H9 (cell line): ENCODE results near the gene CSTA. TPM values are rescaled to one million over a fixed set of nuclear protein-coding genes. Genes with fewer than 3 reads are reported as not detected.

ENCODE experiments used
- DNase-seq: peaks from one replicate; pipeline ENCODE4 v3.0.0-alpha.2; 2017
- H2AFZ ChIP-seq: one replicate; pipeline ENCODE4 v1.6.1; 2013; ENCODE audit warnings: mild to moderate bottlenecking, low read length, control low read depth, moderate library complexity
- H2AK5ac ChIP-seq: 2 replicates; pipeline ENCODE4 v1.6.1; 2013; ENCODE audit warnings: low read length, control low read depth, mixed read lengths; ENCODE audit not compliant: insufficient read length
- H2BK120ac ChIP-seq: one replicate; pipeline ENCODE4 v1.6.1; 2013; ENCODE audit warnings: low read depth, mild to moderate bottlenecking, low read length, control low read depth, inconsistent platforms; ENCODE audit not compliant: poor library complexity, severe bottlenecking
- H2BK12ac ChIP-seq: 2 replicates; pipeline ENCODE4 v1.6.1; 2013; ENCODE audit warnings: low read length, control low read depth, mixed read lengths, low read depth; ENCODE audit not compliant: insufficient read length
- H2BK15ac ChIP-seq: 2 replicates; pipeline ENCODE4 v1.6.1; 2013; ENCODE audit warnings: low read depth, low read length, control low read depth
- H2BK20ac ChIP-seq: one replicate; pipeline ENCODE4 v1.6.1; 2013; ENCODE audit warnings: low read depth, mild to moderate bottlenecking, low read length, control low read depth, inconsistent platforms; ENCODE audit not compliant: poor library complexity, severe bottlenecking
- H2BK5ac ChIP-seq: 2 replicates; pipeline ENCODE4 v1.6.1; 2013; ENCODE audit warnings: low read length, control low read depth, mixed read lengths; ENCODE audit not compliant: insufficient read length
- H3K14ac ChIP-seq: 2 replicates; pipeline ENCODE4 v1.6.1; 2013; ENCODE audit warnings: low read length, control low read depth; ENCODE audit not compliant: insufficient read depth
- H3K18ac ChIP-seq: 2 replicates; pipeline ENCODE4 v1.6.1; 2013; ENCODE audit warnings: low read depth, mild to moderate bottlenecking, mixed read lengths, low read length, control low read depth; ENCODE audit not compliant: insufficient read length
- H3K23ac ChIP-seq: 2 replicates; pipeline ENCODE4 v1.6.1; 2013; ENCODE audit warnings: low read length, control low read depth, mixed read lengths, low read depth; ENCODE audit not compliant: insufficient read length
- H3K23me2 ChIP-seq: 2 replicates; pipeline ENCODE4 v1.6.1; 2013; ENCODE audit warnings: low read depth, mild to moderate bottlenecking, mixed read lengths, low read length, control low read depth; ENCODE audit not compliant: insufficient read length, poor library complexity, severe bottlenecking
- H3K27ac ChIP-seq: 2 replicates; pipeline ENCODE4 v1.5.1; 2013; ENCODE audit warnings: low read length, control low read depth, mixed read lengths, low read depth; ENCODE audit not compliant: insufficient read length
- H3K27me3 ChIP-seq: 2 replicates; pipeline ENCODE4 v1.6.1; 2013; ENCODE audit warnings: low read length, control low read depth, inconsistent platforms; ENCODE audit not compliant: insufficient read depth
- H3K4ac ChIP-seq: 2 replicates; pipeline ENCODE4 v1.6.1; 2013; ENCODE audit warnings: low read depth, mild to moderate bottlenecking, control low read depth, inconsistent platforms, low read length, moderate library complexity
- H3K4me1 ChIP-seq: 2 replicates; pipeline ENCODE4 v1.6.1; 2013; ENCODE audit warnings: low read length, control low read depth, inconsistent platforms; ENCODE audit not compliant: insufficient read depth
- H3K4me2 ChIP-seq: 2 replicates; pipeline ENCODE4 v1.6.1; 2013; ENCODE audit warnings: low read length, control low read depth, mixed read lengths; ENCODE audit not compliant: insufficient read length, insufficient read depth
- H3K56ac ChIP-seq: 2 replicates; pipeline ENCODE4 v1.6.1; 2013; ENCODE audit warnings: low read depth, mild to moderate bottlenecking, mixed read lengths, low read length, control low read depth; ENCODE audit not compliant: insufficient read length
- H3K79me1 ChIP-seq: 2 replicates; pipeline ENCODE4 v1.6.1; 2013; ENCODE audit warnings: low read depth, mild to moderate bottlenecking, moderate library complexity, low read length, control low read depth, inconsistent platforms; ENCODE audit not compliant: insufficient read depth, poor library complexity, severe bottlenecking
- H3K79me2 ChIP-seq: 2 replicates; pipeline ENCODE4 v1.6.1; 2013; ENCODE audit warnings: low read length, control low read depth, inconsistent platforms; ENCODE audit not compliant: insufficient read depth
- H3K9ac ChIP-seq: 2 replicates; pipeline ENCODE4 v1.6.1; 2013; ENCODE audit warnings: low read length, control low read depth, mixed read lengths; ENCODE audit not compliant: insufficient read length; ENCODE audit errors: extremely low read depth
- H3K9me3 ChIP-seq: one replicate; pipeline ENCODE4 v1.6.1; 2013; ENCODE audit warnings: low read depth, low read length, inconsistent platforms; ENCODE audit not compliant: control insufficient read depth
- H3T11ph ChIP-seq: one replicate; pipeline ENCODE4 v1.6.1; 2013; ENCODE audit warnings: mild to moderate bottlenecking, low read length, control low read depth, inconsistent platforms
- H4K20me1 ChIP-seq: one replicate; pipeline ENCODE4 v1.6.1; 2013; ENCODE audit not compliant: control insufficient read depth, insufficient read length, insufficient read depth
- H4K5ac ChIP-seq: 2 replicates; pipeline ENCODE4 v1.6.1; 2013; ENCODE audit warnings: low read depth, mild to moderate bottlenecking, mixed read lengths, low read length, control low read depth; ENCODE audit not compliant: insufficient read length
- H4K8ac ChIP-seq: replicated peaks from 2 replicates; pipeline ENCODE4 v1.6.1; 2013; ENCODE audit warnings: low read length, control low read depth, mixed read lengths, low read depth; ENCODE audit not compliant: insufficient read length
- H4K91ac ChIP-seq: 2 replicates; pipeline ENCODE4 v1.6.1; 2013; ENCODE audit warnings: low read depth, mild to moderate bottlenecking, moderate library complexity, mixed read lengths, low read length, control low read depth; ENCODE audit not compliant: insufficient read length
- H3K27ac Mint-ChIP-seq, 3 experiments: 2 replicates in 2 of 3; 3 replicates in 1 of 3; pipeline ENCODE4 v1.8.0; 2020 to 2021; ENCODE audit warnings: mixed read lengths in 3 of 3, mild to moderate bottlenecking in 1 of 3, moderate library complexity in 1 of 3
- H3K27me3 Mint-ChIP-seq: 2 replicates; pipeline ENCODE4 v1.8.0; 2021; ENCODE audit warnings: low read depth, mild to moderate bottlenecking, moderate library complexity, mixed read lengths
- H3K36me3 Mint-ChIP-seq, 3 experiments: 2 replicates in 2 of 3; 3 replicates in 1 of 3; pipeline ENCODE4 v1.8.0; 2020 to 2021; ENCODE audit warnings: low read depth in 3 of 3, mixed read lengths in 3 of 3; ENCODE audit not compliant: insufficient read depth in 1 of 3
- H3K4me1 Mint-ChIP-seq, 2 experiments: 2 replicates each; pipeline ENCODE4 v1.8.0; 2020; ENCODE audit warnings: mixed read lengths in 2 of 2
- H3K4me3 Mint-ChIP-seq, 2 experiments: 2 replicates in 1 of 2; 3 replicates in 1 of 2; pipeline ENCODE4 v1.8.0; 2020 to 2021; ENCODE audit warnings: mild to moderate bottlenecking in 2 of 2, mixed read lengths in 2 of 2, moderate library complexity in 1 of 2
- H3K9me3 Mint-ChIP-seq, 2 experiments: 2 replicates in 1 of 2; 3 replicates in 1 of 2; pipeline ENCODE4 v1.8.0; 2020; ENCODE audit warnings: mild to moderate bottlenecking in 2 of 2, mixed read lengths in 2 of 2, moderate library complexity in 1 of 2
- WGBS: extraction: QIAGEN DNeasy Blood & Tissue Kit; methylation state at CpG from one replicate; pipeline ENCODE4 v1.1.7; 2013; ENCODE audit warnings: missing lambda C conversion rate, low lambda C conversion rate, mixed read lengths; ENCODE audit not compliant: insufficient read length; ENCODE audit errors: extremely low coverage; 5-methylcytosine and 5-hydroxymethylcytosine counted together
- total RNA-seq: library from RNA; stranded (reverse); gene quantifications from 2 replicates; pipeline ENCODE4 v1.2.1, GENCODE V29; 2021
- TF ChIP-seq, protein P1 (sequence below): fragments of 200-600 bp; sonication (generic); conservative IDR thresholded peaks from 3 replicates; pipeline ENCODE4 v1.8.0; 2021; ENCODE audit warnings: antibody characterized with exemption, mild to moderate bottlenecking

Gene CSTA
- total RNA-seq, 1 experiment from 2014 or later = not detected

DNA sequence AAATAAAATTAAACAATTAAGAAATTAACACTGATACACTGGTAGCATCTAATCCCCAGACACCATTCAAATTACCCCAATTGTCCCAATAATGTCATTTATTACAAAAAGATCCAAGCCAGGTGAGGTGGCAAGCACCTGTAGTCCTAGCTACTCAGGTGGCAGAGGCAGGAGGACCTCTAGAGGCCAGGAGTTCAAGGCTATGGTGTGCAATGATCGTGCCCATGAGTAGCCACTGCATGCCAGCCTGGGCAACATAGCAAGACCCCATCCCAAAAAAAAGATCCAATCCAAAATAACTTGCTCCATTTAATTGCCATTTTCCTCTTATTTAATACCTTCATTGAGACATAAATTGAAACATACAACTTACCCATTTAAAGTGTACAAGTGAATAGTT is 17.8 kb downstream of the CSTA start:
- H3T11ph ChIP-seq = no peak overlapping the region
- H3K23ac ChIP-seq = no peak overlapping the region
- H4K20me1 ChIP-seq = no peaks in the 10 kb centered on the region
- H3K9me3 ChIP-seq = no peaks in the 10 kb centered on the region
- no peak overlapping the region for H3K18ac ChIP-seq
- H2BK120ac ChIP-seq = no peak overlapping the region
- H3K27ac Mint-ChIP-seq = no peak overlapping the region
- no peak overlapping the region for H3K4ac ChIP-seq
- no peaks in the 10 kb centered on the region for H3K4me1 Mint-ChIP-seq
- H3K9me3 Mint-ChIP-seq = peaks cover 4 to 10% of the 10 kb centered on the region in 2 experiments; a peak in 3 of 5 replicates
- H3K27ac ChIP-seq = no peak overlapping the region
- H3K27me3 Mint-ChIP-seq = no peaks in the 10 kb centered on the region; the same call in 1 of the 2 replicates
- TF ChIP-seq, protein P1, sequence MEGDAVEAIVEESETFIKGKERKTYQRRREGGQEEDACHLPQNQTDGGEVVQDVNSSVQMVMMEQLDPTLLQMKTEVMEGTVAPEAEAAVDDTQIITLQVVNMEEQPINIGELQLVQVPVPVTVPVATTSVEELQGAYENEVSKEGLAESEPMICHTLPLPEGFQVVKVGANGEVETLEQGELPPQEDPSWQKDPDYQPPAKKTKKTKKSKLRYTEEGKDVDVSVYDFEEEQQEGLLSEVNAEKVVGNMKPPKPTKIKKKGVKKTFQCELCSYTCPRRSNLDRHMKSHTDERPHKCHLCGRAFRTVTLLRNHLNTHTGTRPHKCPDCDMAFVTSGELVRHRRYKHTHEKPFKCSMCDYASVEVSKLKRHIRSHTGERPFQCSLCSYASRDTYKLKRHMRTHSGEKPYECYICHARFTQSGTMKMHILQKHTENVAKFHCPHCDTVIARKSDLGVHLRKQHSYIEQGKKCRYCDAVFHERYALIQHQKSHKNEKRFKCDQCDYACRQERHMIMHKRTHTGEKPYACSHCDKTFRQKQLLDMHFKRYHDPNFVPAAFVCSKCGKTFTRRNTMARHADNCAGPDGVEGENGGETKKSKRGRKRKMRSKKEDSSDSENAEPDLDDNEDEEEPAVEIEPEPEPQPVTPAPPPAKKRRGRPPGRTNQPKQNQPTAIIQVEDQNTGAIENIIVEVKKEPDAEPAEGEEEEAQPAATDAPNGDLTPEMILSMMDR = no peak
- no peak overlapping the region for H3K4me3 Mint-ChIP-seq
- peaks cover 0 to 6% (median 0%) of the 10 kb centered on the region in 3 experiments; a peak in 1 of 7 replicates for H3K36me3 Mint-ChIP-seq
- H3K27me3 ChIP-seq = no peaks in the 10 kb centered on the region
- H3K4me2 ChIP-seq = no peak overlapping the region
- H3K9ac ChIP-seq = no peak overlapping the region
- no peak overlapping the region for H4K5ac ChIP-seq
- DNase-seq = no peak
- H4K8ac ChIP-seq = no peak overlapping the region
- no peak overlapping the region for H2BK5ac ChIP-seq
- H3K23me2 ChIP-seq = no peaks in the 10 kb centered on the region
- no peak overlapping the region for H2AK5ac ChIP-seq
- no peaks in the 10 kb centered on the region for H3K79me1 ChIP-seq
- no peak overlapping the region for H2BK20ac ChIP-seq
- WGBS = no CpG with 5 or more reads among the region's 1 CpG
- H3K79me2 ChIP-seq = no peaks in the 10 kb centered on the region
- H2BK15ac ChIP-seq = no peak overlapping the region
- no peak overlapping the region for H3K56ac ChIP-seq
- H3K4me1 ChIP-seq = no peaks in the 10 kb centered on the region
- H2AFZ ChIP-seq = no peak overlapping the region
- H4K91ac ChIP-seq = no peak overlapping the region
- H3K14ac ChIP-seq = no peak overlapping the region
- H2BK12ac ChIP-seq = no peak overlapping the region
